Measurements from ENCODE around the gene TMEM205. TPM values are rescaled to one million over a fixed set of nuclear protein-coding genes. Genes with fewer than 3 reads are reported as not detected.
A peak's percentile ranks its signal among the peaks of the same experiment; 100 is the strongest.

The TMEM205 gene
- total RNA-seq, 2 experiments from 2014 or later: 39.9 to 58.9 TPM

GRCh38 chr19:11383706-11384048 is 37.6 kb upstream of the TMEM205 start:
- Histone ChIP-seq H3K36me3 (ENCODE audit: insufficient read depth, low read length) (no peaks in the 10 kb centered on the region), H3K79me2 (ENCODE audit: insufficient read depth, low read depth, low read length) (peaks cover 9% of the 10 kb centered on the region; the same call in 1 of the 2 replicates), H3K4me2 (ENCODE audit: low read length) (peak overlapping the region; percentile 69), H3K9me2 (ENCODE audit: insufficient read depth, low read length) (no peaks in the 10 kb centered on the region), H4K20me1 (ENCODE audit: insufficient read depth, low read length) (no peaks in the 10 kb centered on the region), H3K4me3 (ENCODE audit: low read depth, low read length, poor library complexity, severe bottlenecking) (peak overlapping the region; percentile 47), H3K9me3 (ENCODE audit: low read length) (no peaks in the 10 kb centered on the region), H3K4me1 (ENCODE audit: insufficient read depth, low read length, poor library complexity, severe bottlenecking) (peaks cover 49% of the 10 kb centered on the region), H2AFZ (ENCODE audit: low read length) (peak overlapping the region; percentile 43; the same call in 1 of the 2 replicates), H3K27ac (ENCODE audit: low read depth, low read length, poor library complexity, severe bottlenecking) (no peak overlapping the region)
- BruUV-seq (replicated peaks): no TSS peak
- DNase-seq (ENCODE audit: low spot score): no peak
- intact Hi-C loops (cut with micrococcal nuclease; ENCODE audit: unreplicated experiment): no loop called here
- CTCF ChIA-PET (ENCODE audit: unreplicated experiment): no interaction called here
- POLR2A ChIA-PET: interaction anchor here (2.2 kb wide), 1 partner anchor 99 kb away, joined by 7 read pairs; no protein-coding TSS in a partner anchor
- TF ChIP-seq EZH2phosphoT487 (IDR thresholded peaks at IDR 0.05; ENCODE audit: borderline replicate concordance, low read depth, low read length): no peak
- TF ChIP-seq CTCF (conservative IDR thresholded peaks at IDR 0.05; ENCODE audit: low read length): no peak

GRCh38 chr19:11382898-11383705 is 37.0 kb upstream of the TMEM205 start:
- H3K9me3 ChIP-seq (ENCODE audit: low read length): no peaks in the 10 kb centered on the region
- H3K27ac ChIP-seq (ENCODE audit: low read depth, low read length, poor library complexity, severe bottlenecking): no peak overlapping the region
- peaks cover 54% of the 10 kb centered on the region for H3K4me1 ChIP-seq (ENCODE audit: insufficient read depth, low read length, poor library complexity, severe bottlenecking)
- CTCF ChIA-PET (ENCODE audit: unreplicated experiment): no interaction called here
- H3K79me2 ChIP-seq (ENCODE audit: insufficient read depth, low read depth, low read length): peaks cover 9% of the 10 kb centered on the region; the same call in 1 of the 2 replicates
- H4K20me1 ChIP-seq (ENCODE audit: insufficient read depth, low read length): no peaks in the 10 kb centered on the region
- TF ChIP-seq CTCF (conservative IDR thresholded peaks at IDR 0.05; ENCODE audit: low read length): peak; percentile 69
- TF ChIP-seq EZH2phosphoT487 (IDR thresholded peaks at IDR 0.05; ENCODE audit: borderline replicate concordance, low read depth, low read length): no peak
- H3K4me2 ChIP-seq (ENCODE audit: low read length): peak overlapping the region; percentile 69
- peak overlapping the region; percentile 47 for H3K4me3 ChIP-seq (ENCODE audit: low read depth, low read length, poor library complexity, severe bottlenecking)
- no peaks in the 10 kb centered on the region for H3K9me2 ChIP-seq (ENCODE audit: insufficient read depth, low read length)
- BruUV-seq (replicated peaks): no TSS peak
- peak; percentile 46 for DNase-seq (ENCODE audit: low spot score)
- POLR2A ChIA-PET: interaction anchor here (0.6 to 2.2 kb wide), 2 partner anchors 40 to 100 kb away, joined by 3 to 7 read pairs; no protein-coding TSS in a partner anchor
- peak overlapping the region; percentile 43; the same call in 1 of the 2 replicates for H2AFZ ChIP-seq (ENCODE audit: low read length)
- peaks cover 4% of the 10 kb centered on the region; the same call in 1 of the 2 replicates for H3K36me3 ChIP-seq (ENCODE audit: insufficient read depth, low read length)
- intact Hi-C loops (cut with micrococcal nuclease; ENCODE audit: unreplicated experiment): no loop called here
